IMR-90 (cell line): ENCODE measurements around the gene KLF11. TPM values are rescaled to one million over a fixed set of nuclear protein-coding genes. Genes with fewer than 3 reads are reported as not detected.

Experiments
- ATAC-seq: fragments of 200-7000 bp; cut with Tn5 transposase; 2 replicates; pipeline ENCODE4 v1.9.1; 2020; ENCODE audit warnings: low read depth, mild to moderate bottlenecking, moderate library complexity
- BruUV-seq: library from RNA; stranded (reverse); fragments of 400-500 nt; replicated peaks from 2 replicates; lab custom pipeline; 2021; lab: Mats Ljungman, UMichigan
- CTCF ChIA-PET: fragments of 300-600 bp; formaldehyde crosslinking; extraction: SDS; loops from one replicate; lab custom pipeline; 2021; ENCODE audit warnings: antibody characterized with exemption; lab: Yijun Ruan, JAX
- POLR2A ChIA-PET: fragments of 300-600 bp; sonication (Branson Sonifier 250); formaldehyde crosslinking; loops from one replicate; lab custom pipeline; 2022; ENCODE audit warnings: antibody characterized with exemption; ENCODE audit not compliant: unreplicated experiment; lab: Charles Lee
- DNase-seq: peaks from one replicate; pipeline ENCODE4 v3.0.0; 2013
- H2AFZ ChIP-seq: replicated peaks from 2 replicates; pipeline ENCODE3; 2013; ENCODE audit warnings: low read length, mild to moderate bottlenecking; ENCODE audit not compliant: poor library complexity
- H2AK5ac ChIP-seq: 2 replicates; pipeline ENCODE4 v1.6.1; 2013; ENCODE audit warnings: low read depth, low read length, inconsistent platforms
- H2AK9ac ChIP-seq: replicated peaks from 2 replicates; pipeline ENCODE3; 2013; ENCODE audit warnings: mild to moderate bottlenecking, low read depth, low read length, moderate library complexity; ENCODE audit not compliant: poor library complexity
- H2BK120ac ChIP-seq: 2 replicates; pipeline ENCODE4 v1.6.1; 2013; ENCODE audit warnings: low read depth, low read length, inconsistent platforms
- H2BK15ac ChIP-seq: 3 replicates; pipeline ENCODE4 v1.6.1; 2013; ENCODE audit warnings: low read depth, low read length, inconsistent platforms
- H2BK20ac ChIP-seq: 2 replicates; pipeline ENCODE4 v1.6.1; 2013; ENCODE audit warnings: low read depth, mild to moderate bottlenecking, inconsistent platforms, low read length, moderate library complexity
- H2BK5ac ChIP-seq: 2 replicates; pipeline ENCODE4 v1.6.1; 2013; ENCODE audit warnings: mild to moderate bottlenecking, low read depth, low read length, inconsistent platforms; ENCODE audit not compliant: poor library complexity, severe bottlenecking
- H3K14ac ChIP-seq: replicated peaks from 2 replicates; pipeline ENCODE4 v1.6.1; 2013; ENCODE audit warnings: low read depth, low read length, inconsistent platforms
- H3K18ac ChIP-seq: 2 replicates; pipeline ENCODE4 v1.6.1; 2013; ENCODE audit warnings: low read depth, low read length, control low read depth
- H3K23ac ChIP-seq: 2 replicates; pipeline ENCODE4 v1.6.1; 2013; ENCODE audit warnings: low read depth, low read length, inconsistent platforms
- H3K27ac ChIP-seq: 2 replicates; pipeline ENCODE4 v1.5.1; 2013; ENCODE audit warnings: mild to moderate bottlenecking, control low read depth, low read length; ENCODE audit not compliant: insufficient read depth
- H3K27me3 ChIP-seq: 2 replicates; pipeline ENCODE4 v1.6.1; 2013; ENCODE audit warnings: low read length; ENCODE audit not compliant: control insufficient read depth, insufficient read depth
- H3K36me3 ChIP-seq: 2 replicates; pipeline ENCODE4 v1.6.1; 2013; ENCODE audit warnings: low read length, mixed read lengths; ENCODE audit not compliant: control insufficient read depth, insufficient read depth
- H3K4ac ChIP-seq: 2 replicates; pipeline ENCODE4 v1.6.1; 2013; ENCODE audit warnings: low read depth, low read length, inconsistent platforms
- H3K4me1 ChIP-seq: 2 replicates; pipeline ENCODE4 v1.6.1; 2013; ENCODE audit warnings: low read length, mixed read lengths; ENCODE audit not compliant: control insufficient read depth, insufficient read depth
- H3K4me2 ChIP-seq: 2 replicates; pipeline ENCODE4 v1.6.1; 2013; ENCODE audit warnings: low read depth, mild to moderate bottlenecking, control low read depth, low read length, moderate library complexity
- H3K4me3 ChIP-seq: 2 replicates; pipeline ENCODE4 v1.5.1; 2013; ENCODE audit warnings: low read depth, mild to moderate bottlenecking, control low read depth, low read length, moderate library complexity; ENCODE audit not compliant: insufficient read depth
- H3K56ac ChIP-seq: 2 replicates; pipeline ENCODE4 v1.6.1; 2013; ENCODE audit warnings: low read length, inconsistent platforms; ENCODE audit not compliant: insufficient read depth; ENCODE audit errors: extremely low read depth
- H3K79me1 ChIP-seq, 2 experiments: 2 replicates each; pipeline ENCODE4 v1.6.1; 2013; ENCODE audit warnings: low read length in 2 of 2, inconsistent platforms in 1 of 2, low read depth in 1 of 2
- H3K9ac ChIP-seq: 2 replicates; pipeline ENCODE4 v1.6.1; 2013; ENCODE audit warnings: low read depth, low read length, control low read depth
- H3K9me1 ChIP-seq: 2 replicates; pipeline ENCODE4 v1.6.1; 2013; ENCODE audit warnings: low read length, inconsistent platforms; ENCODE audit not compliant: insufficient read depth
- H3K9me3 ChIP-seq: 2 replicates; pipeline ENCODE4 v1.6.1; 2013; ENCODE audit warnings: low read length; ENCODE audit not compliant: control insufficient read depth, insufficient read depth
- H4K20me1 ChIP-seq: 2 replicates; pipeline ENCODE4 v1.6.1; 2013; ENCODE audit warnings: low read length, inconsistent platforms; ENCODE audit not compliant: insufficient read depth
- H4K5ac ChIP-seq: 2 replicates; pipeline ENCODE4 v1.6.1; 2013; ENCODE audit warnings: mild to moderate bottlenecking, low read depth, low read length, control low read depth
- H4K8ac ChIP-seq, 2 experiments: 2 replicates each; pipeline ENCODE4 v1.6.1; 2013; ENCODE audit warnings: low read depth in 2 of 2, low read length in 2 of 2, control low read depth in 1 of 2, inconsistent platforms in 1 of 2
- H4K91ac ChIP-seq: 2 replicates; pipeline ENCODE4 v1.6.1; 2013; ENCODE audit warnings: low read depth, low read length, inconsistent platforms; ENCODE audit not compliant: insufficient read depth
- RAD21 ChIP-seq: IDR thresholded peaks from 2 replicates; pipeline ENCODE4 v1.6.1; 2012; ENCODE audit warnings: low read length, improper control_type of control experiment
- WGBS, 2 experiments: methylation state at CpG; one replicate each; pipeline versions ENCODE4 v1.1.5 to v1.1.7; 2013; ENCODE audit warnings: missing lambda C conversion rate in 2 of 2; ENCODE audit not compliant: insufficient read length in 1 of 2; ENCODE audit errors: extremely low coverage in 2 of 2; 5-methylcytosine and 5-hydroxymethylcytosine counted together
- dilution Hi-C: fragments of 300-500 bp; cut with HindIII; formaldehyde crosslinking; loops from one replicate; pipeline ENCODE4 v1.14.3; 2018; ENCODE audit warnings: low sequenced_read_pairs; ENCODE audit not compliant: unreplicated experiment
- in situ Hi-C: fragments of 300-500 bp; cut with MboI; formaldehyde crosslinking; loops from 3 replicates; pipeline ENCODE4 v1.14.3; 2019; ENCODE audit warnings: low sequenced_read_pairs, inconsistent platforms, mixed read lengths
- intact Hi-C: fragments of 100-400 bp; cut with micrococcal nuclease; formaldehyde crosslinking; loops from 2 replicates; pipeline ENCODE4 v1.10.0; 2022
- polyA plus RNA-seq, 3 experiments: library from polyadenylated mRNA; depleted of rRNA; stranded (reverse); fragments of >200 nt; gene quantifications; 2 replicates each; pipeline ENCODE4 v1.2.3, GENCODE V29; 2012; ENCODE audit warnings: low replicate concordance in 1 of 3
- total RNA-seq: library from RNA; depleted of rRNA; stranded (reverse); fragments of >200 nt; gene quantifications from 2 replicates; pipeline ENCODE4 v1.2.3, GENCODE V29; 2012
- TF ChIP-seq, protein P1 (sequence below): fragments of 150-350 bp; IDR thresholded peaks from 2 replicates; pipeline ENCODE4 v1.6.1; 2016; ENCODE audit warnings: low read depth, mild to moderate bottlenecking, low read length, moderate library complexity, borderline replicate concordance
- TF ChIP-seq, protein P2 (sequence below): fragments of 150-350 bp; IDR thresholded peaks from 2 replicates; pipeline ENCODE4 v1.6.1; 2017; ENCODE audit warnings: mild to moderate bottlenecking, antibody characterized with exemption, low read length, low read depth
- TF ChIP-seq, protein P3 (sequence below): conservative IDR thresholded peaks from 2 replicates; pipeline ENCODE4 v1.5.1; 2012; ENCODE audit warnings: mild to moderate bottlenecking, low read depth, low read length, improper control_type of control experiment

Gene KLF11
- total and polyA plus RNA-seq, 2 of the 4 experiments (the other 2 are of a cell fraction), result 2.0 to 2.4 TPM

DNA sequence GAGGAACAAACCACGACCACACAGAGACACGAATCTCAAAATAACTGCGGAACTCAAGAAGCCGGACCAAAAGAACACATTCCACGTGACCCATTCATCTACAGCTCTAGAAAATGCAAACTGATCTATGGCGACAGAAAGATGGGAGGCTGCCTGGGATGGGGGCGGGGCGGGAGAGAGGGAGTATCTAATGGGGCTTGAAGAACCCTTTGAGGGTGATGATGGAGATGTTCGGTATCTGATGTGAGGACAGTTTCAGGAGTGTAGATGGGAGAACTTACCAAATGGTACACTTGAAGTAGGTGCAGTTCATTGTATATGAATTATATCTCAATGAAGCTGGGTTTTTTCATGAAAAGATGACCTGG lies 34.6 kb upstream of the KLF11 start:
- no peak overlapping the region for H3K4ac ChIP-seq
- no peak overlapping the region for H4K8ac ChIP-seq
- no TSS peak for BruUV-seq
- no peaks in the 10 kb centered on the region for H4K20me1 ChIP-seq
- no peak overlapping the region for H3K27ac ChIP-seq
- no peaks in the 10 kb centered on the region for H3K9me3 ChIP-seq
- in situ Hi-C loops (no loop called here), intact Hi-C loops (no loop called here), dilution Hi-C loops (no loop called here)
- H3K56ac ChIP-seq, result no peak overlapping the region
- H4K5ac ChIP-seq, result no peak overlapping the region
- POLR2A ChIA-PET, result no interaction called here
- WGBS, 2 experiments, result 80% methylated on average over 1 of the region's 9 CpGs; no CpG with 5 or more reads in 1 of the 2 experiments
- no peaks in the 10 kb centered on the region for H3K36me3 ChIP-seq
- no peak overlapping the region for H3K14ac ChIP-seq
- H3K23ac ChIP-seq, result no peak overlapping the region
- ATAC-seq, result no peak
- peak overlapping the region; percentile 28; the same call in 1 of the 3 replicates for H2BK15ac ChIP-seq
- H2BK120ac ChIP-seq, result no peak overlapping the region
- H3K9me1 ChIP-seq, result peaks cover 10% of the 10 kb centered on the region
- H2BK20ac ChIP-seq, result peak overlapping the region; percentile 51; the same call in 1 of the 2 replicates
- H3K4me1 ChIP-seq, result peaks cover 28% of the 10 kb centered on the region
- H3K4me2 ChIP-seq, result no peak overlapping the region
- TF ChIP-seq, protein P1, sequence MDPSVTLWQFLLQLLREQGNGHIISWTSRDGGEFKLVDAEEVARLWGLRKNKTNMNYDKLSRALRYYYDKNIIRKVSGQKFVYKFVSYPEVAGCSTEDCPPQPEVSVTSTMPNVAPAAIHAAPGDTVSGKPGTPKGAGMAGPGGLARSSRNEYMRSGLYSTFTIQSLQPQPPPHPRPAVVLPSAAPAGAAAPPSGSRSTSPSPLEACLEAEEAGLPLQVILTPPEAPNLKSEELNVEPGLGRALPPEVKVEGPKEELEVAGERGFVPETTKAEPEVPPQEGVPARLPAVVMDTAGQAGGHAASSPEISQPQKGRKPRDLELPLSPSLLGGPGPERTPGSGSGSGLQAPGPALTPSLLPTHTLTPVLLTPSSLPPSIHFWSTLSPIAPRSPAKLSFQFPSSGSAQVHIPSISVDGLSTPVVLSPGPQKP, result no peak
- TF ChIP-seq, protein P2, sequence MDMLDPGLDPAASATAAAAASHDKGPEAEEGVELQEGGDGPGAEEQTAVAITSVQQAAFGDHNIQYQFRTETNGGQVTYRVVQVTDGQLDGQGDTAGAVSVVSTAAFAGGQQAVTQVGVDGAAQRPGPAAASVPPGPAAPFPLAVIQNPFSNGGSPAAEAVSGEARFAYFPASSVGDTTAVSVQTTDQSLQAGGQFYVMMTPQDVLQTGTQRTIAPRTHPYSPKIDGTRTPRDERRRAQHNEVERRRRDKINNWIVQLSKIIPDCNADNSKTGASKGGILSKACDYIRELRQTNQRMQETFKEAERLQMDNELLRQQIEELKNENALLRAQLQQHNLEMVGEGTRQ, result no peak
- TF ChIP-seq, protein P3, sequence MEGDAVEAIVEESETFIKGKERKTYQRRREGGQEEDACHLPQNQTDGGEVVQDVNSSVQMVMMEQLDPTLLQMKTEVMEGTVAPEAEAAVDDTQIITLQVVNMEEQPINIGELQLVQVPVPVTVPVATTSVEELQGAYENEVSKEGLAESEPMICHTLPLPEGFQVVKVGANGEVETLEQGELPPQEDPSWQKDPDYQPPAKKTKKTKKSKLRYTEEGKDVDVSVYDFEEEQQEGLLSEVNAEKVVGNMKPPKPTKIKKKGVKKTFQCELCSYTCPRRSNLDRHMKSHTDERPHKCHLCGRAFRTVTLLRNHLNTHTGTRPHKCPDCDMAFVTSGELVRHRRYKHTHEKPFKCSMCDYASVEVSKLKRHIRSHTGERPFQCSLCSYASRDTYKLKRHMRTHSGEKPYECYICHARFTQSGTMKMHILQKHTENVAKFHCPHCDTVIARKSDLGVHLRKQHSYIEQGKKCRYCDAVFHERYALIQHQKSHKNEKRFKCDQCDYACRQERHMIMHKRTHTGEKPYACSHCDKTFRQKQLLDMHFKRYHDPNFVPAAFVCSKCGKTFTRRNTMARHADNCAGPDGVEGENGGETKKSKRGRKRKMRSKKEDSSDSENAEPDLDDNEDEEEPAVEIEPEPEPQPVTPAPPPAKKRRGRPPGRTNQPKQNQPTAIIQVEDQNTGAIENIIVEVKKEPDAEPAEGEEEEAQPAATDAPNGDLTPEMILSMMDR, result no peak
- no peak for TF ChIP-seq RAD21
- no peak overlapping the region for H2AK9ac ChIP-seq
- H2AK5ac ChIP-seq, result no peak overlapping the region; the same call in none of the 2 replicates
- 0 out of 2 replicates have a peak overlapping the region, but pooled peaks have one; percentile 15 for H4K91ac ChIP-seq
- no peak overlapping the region for H3K18ac ChIP-seq
- DNase-seq, result no peak
- no peaks in the 10 kb centered on the region for H3K79me1 ChIP-seq
- H2BK5ac ChIP-seq, result no peak overlapping the region
- H3K27me3 ChIP-seq, result no peaks in the 10 kb centered on the region
- no peak overlapping the region for H2AFZ ChIP-seq
- CTCF ChIA-PET, result interaction anchor here (1.5 kb wide), 1 partner anchor 19 kb away, joined by 4 read pairs; no protein-coding TSS in a partner anchor
- no peak overlapping the region for H3K4me3 ChIP-seq
- H3K9ac ChIP-seq, result no peak overlapping the region
